IPS-11a (cell line): ENCODE results near the gene IL22RA1.

ENCODE experiments used
- H3K4me3 ChIP-seq: one replicate; pipeline ENCODE4 v1.5.1; 2013; ENCODE audit warnings: low read depth, low read length, control low read depth

The IL22RA1 gene

GRCh38 chr1:24117132-24117531, 25.8 kb downstream of the IL22RA1 start:
- no peak overlapping the region for H3K4me3 ChIP-seq

DNA sequence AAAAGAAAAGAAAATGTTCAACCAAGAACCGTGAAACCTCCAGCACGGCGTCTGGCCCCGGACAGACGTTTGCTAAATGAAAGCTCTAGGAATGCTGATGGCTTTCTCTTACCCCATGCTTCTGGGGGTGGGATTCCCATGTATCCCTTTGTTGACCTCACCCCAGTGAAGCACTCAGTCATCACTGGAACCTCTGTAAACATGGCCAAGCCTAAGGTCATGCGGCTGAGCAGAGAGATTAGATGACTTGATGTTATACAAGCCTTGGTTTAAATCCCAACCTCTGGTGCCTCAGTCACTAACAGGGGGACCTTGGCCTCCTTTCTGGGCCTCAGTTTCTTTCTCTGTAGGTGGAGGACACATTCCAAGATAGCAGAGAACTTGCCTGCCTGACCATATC, 28.2 kb downstream of the IL22RA1 start:
- H3K4me3 ChIP-seq: no peak overlapping the region

DNA sequence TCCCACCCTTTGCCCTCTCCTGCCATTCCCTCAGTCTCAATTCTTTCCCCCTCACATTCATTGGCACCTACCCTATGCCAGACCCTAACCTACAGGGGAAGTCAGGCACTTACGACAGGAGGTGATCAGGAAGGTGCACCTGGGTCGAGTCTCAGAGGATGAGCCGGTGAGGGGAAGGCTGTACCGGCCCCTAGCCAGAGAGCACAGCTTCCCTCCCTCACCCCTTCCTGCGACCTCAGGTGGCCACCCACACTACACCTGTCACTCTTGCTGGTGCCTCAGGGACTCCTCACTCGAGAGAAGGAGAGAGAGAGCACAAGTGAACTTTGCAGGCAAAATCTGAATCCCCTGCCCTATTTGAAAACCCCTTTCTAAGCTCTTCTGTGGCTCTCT, 29.3 kb downstream of the IL22RA1 start:
- no peak overlapping the region for H3K4me3 ChIP-seq

GRCh38 chr1:24111996-24112779, 30.8 kb downstream of the IL22RA1 start, which contains the start of gene MYOM3:
MYOM3 (minus strand) TSS chr1:24112135; CDS start chr1:24108636, 3,499 bp downstream.
- no peak within 1 kb of the TSS for H3K4me3 ChIP-seq

DNA sequence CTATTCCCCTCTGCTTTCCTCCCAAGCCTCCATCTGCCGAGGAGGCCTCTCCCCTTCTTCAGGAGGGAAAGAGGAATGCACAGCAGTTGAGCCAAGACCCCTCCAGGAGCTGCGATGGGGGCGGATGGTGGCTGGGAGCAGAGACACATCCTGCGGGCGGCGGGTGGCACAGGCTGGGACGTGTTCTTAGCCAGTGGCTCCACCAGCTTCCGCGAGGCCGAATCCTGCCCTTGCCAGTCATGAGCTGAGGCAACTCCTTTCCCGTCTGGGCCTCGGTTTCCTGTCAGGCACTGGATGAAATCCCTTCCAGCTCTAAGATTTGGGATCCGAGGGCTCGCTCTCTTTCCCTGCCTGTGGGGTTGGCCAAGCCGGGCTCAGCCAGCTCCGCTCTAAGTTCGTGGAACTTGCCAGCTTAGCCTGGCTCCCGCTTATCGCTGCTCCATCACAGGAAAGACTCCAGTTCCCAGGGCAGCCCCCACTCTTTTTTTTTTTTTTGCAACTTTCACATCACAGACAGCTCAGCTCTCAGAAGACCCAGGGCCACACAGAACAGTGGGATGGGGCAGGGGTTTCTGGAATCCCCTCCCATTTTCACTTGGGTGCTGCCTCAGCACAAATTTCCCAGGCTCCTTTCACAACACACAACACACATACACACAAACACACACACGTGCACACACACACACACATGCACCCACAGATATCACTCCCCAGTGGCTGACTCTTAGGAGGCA, 31.5 kb downstream of the IL22RA1 start:
- H3K4me3 ChIP-seq: no peak overlapping the region

- no peak overlapping the region for H3K4me3 ChIP-seq
These were observed 32.2 kb downstream of the IL22RA1 start for GRCh38 chr1:24110642-24111261.

- H3K4me3 ChIP-seq: no peak overlapping the region
These were observed 33.1 kb downstream of the IL22RA1 start for GRCh38 chr1:24109686-24110475.

DNA sequence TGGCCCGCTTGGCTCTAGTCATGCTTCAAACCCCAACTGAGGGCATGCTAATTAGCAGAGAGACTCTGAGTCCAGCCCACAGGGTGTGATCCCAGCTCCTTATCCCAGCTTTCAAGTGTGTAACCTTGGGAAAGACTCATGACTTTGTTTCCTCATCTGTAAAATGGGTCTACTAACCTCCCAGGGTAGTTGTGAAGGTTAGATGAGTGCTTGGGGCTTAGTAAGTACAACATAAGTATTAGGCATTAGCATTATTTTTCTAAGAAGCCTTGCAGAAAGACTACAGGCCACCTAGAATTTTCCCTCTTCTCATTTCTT, 33.8 kb downstream of the IL22RA1 start:
- H3K4me3 ChIP-seq: no peak overlapping the region

GRCh38 chr1:24108334-24109165, 34.4 kb downstream of the IL22RA1 start:
- H3K4me3 ChIP-seq: no peak overlapping the region

DNA sequence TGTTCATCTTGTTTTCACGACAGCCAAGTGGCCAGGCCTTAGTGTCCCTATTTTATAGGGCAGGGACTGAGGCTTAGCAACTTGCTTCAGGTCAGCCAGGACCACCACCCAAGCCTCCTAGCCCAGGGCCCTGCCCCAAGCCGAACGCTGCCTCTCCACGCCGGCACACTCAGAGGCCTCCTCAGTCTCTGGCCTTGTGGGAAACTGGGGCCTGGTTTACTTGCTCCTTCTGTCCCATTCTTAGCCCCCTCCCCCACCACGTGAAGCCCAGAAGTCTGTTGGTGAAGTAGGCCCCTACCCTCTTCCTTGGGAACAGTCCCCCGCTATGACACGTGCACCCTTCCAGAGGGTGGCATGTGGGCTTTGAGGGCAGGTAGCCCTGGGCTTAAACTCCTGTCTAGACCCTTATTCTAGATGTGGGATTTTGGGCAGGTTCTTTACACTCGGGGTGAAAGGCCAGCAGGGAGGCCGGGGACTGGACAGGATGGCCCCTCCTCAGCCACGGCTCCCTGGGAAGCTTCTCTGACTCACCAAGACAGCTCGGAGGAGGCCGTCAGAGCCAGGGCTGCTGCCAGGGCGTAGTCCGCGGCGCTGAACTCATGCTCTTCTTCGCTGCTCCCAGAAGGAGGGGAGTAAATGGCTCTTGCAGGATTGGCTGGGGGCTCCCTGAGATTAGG, 35.3 kb downstream of the IL22RA1 start:
- no peak overlapping the region for H3K4me3 ChIP-seq

DNA sequence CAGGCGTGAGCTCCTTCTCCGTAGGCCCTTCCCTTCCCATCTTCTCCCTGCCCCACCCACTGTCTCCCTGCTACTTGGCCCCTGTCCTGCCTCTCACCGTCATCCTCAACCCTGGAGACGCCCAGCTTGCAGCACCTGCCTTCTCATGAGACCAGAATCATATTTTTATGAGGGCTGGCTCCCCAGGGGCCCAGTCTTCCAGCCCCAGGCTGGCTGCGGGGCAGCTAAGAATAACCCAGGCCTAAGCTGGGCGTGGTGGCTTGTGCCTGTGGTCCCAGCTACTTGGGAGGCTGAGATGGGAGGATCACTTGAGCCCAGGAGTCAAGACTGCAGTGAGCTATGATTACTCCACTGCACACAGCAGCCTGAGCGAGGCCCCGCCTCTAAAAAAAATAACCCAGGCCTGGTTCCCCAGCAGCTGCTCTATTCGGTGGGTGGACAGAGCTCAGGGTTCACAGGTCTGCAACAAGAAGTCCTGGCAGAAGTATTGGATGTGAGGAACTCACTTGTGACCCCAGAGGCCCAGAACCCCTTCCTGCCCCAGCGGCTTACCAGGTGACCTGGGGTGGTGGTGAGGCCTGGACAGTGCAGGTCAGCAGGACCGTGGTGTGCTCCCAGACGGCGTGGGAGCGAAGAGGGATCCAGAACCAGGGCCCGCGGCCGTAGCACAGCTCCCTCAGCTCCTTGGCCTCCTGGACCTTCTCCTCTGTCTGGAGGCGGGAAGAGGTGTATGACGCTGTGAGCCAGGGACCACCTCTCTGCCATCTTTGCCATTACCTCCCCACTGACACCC, 37.4 kb downstream of the IL22RA1 start:
- no peak overlapping the region for H3K4me3 ChIP-seq

DNA sequence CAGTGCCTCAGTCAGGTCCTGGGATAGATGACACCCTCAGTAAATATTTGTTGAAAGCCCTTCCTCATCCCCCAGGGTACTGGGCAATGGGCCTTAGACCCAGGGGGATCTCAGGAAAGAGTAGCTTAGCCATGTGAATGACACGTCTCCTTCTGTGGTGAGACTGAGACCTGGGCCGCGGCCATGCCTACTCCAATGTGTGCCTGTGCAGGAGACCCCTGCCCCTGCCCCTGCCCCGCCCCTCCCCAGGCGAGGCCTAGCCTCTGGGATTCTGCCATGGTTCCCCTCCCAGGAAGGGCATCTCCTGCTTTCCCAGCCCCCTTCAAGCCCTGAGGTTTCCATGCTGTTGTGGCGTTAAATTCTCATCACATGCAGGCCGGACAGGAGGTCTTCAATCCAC, 38.1 kb downstream of the IL22RA1 start:
- H3K4me3 ChIP-seq: no peak overlapping the region

GRCh38 chr1:24103879-24104278, 39.1 kb downstream of the IL22RA1 start:
- no peak overlapping the region for H3K4me3 ChIP-seq

- no peak overlapping the region for H3K4me3 ChIP-seq
These were observed 39.5 kb downstream of the IL22RA1 start for GRCh38 chr1:24103408-24103807.

- H3K4me3 ChIP-seq: no peak overlapping the region
These were observed 40.0 kb downstream of the IL22RA1 start for GRCh38 chr1:24102961-24103360.

- H3K4me3 ChIP-seq: no peak overlapping the region
These were observed 40.9 kb downstream of the IL22RA1 start for GRCh38 chr1:24101796-24102586.

- H3K4me3 ChIP-seq: no peak overlapping the region
These were observed 41.8 kb downstream of the IL22RA1 start for GRCh38 chr1:24100945-24101737.
